Measurements from ENCODE around the gene COQ10A. TPM values are rescaled to one million over a fixed set of nuclear protein-coding genes. Genes with fewer than 3 reads are reported as not detected.

COQ10A gene
- total and polyA plus RNA-seq, 2 donors (not counting 3 experiments of a cell fraction or from before 2014, with no cell fraction given) = 14.7 to 32.4 TPM

GRCh38 chr12:56293795-56294194 is 27.1 kb downstream of the COQ10A start:
- CTCF ChIA-PET = interaction anchor here (1.4 to 1.7 kb wide), 2 partner anchors 15 to 170 kb away, joined by 4 read pairs; no protein-coding TSS in a partner anchor
- Histone ChIP-seq H3K4me1 (ENCODE audit: control insufficient read depth, extremely low read depth, insufficient read depth, low read length) (peaks cover 14% of the 10 kb centered on the region), H3K9ac (replicated peaks; ENCODE audit: extremely low read depth, insufficient read depth, low read length) (no peak overlapping the region), H3K9me1 (replicated peaks; ENCODE audit: control insufficient read depth, extremely low read depth, insufficient read depth, low read length) (no peaks in the 10 kb centered on the region), H3K27ac (ENCODE audit: insufficient read depth, low read depth, low read length) (no peak overlapping the region), H2AFZ (ENCODE audit: low read depth, low read length) (no peak overlapping the region), H4K20me1 (replicated peaks; ENCODE audit: control insufficient read depth, extremely low read depth, insufficient read depth, low read length) (peaks cover 6% of the 10 kb centered on the region), H3K4me2 (ENCODE audit: insufficient read depth, low read length) (no peak overlapping the region), H3K27me3 (ENCODE audit: control insufficient read depth in 2 of 2, insufficient read depth in 2 of 2, low read length in 2 of 2) (no peaks in the 10 kb centered on the region), H3K79me2 (ENCODE audit: control insufficient read depth, insufficient read depth, low read length) (peaks cover 86% of the 10 kb centered on the region), H3K9me3 (replicated peaks; ENCODE audit: control insufficient read depth, insufficient read depth, low read length) (no peaks in the 10 kb centered on the region), H3K36me3 (ENCODE audit: control insufficient read depth in 2 of 2, extremely low read depth in 1 of 2, insufficient read depth in 2 of 2, low read length in 2 of 2) (peaks cover 2 to 9% of the 10 kb centered on the region in 2 experiments), H3K4me3 (replicated peaks in 1 of 3; ENCODE audit: insufficient read depth in 1 of 3, low read depth in 1 of 3, low read length in 3 of 3) (no peak overlapping the region)
- intact Hi-C loops (cut with micrococcal nuclease) (no loop called here), dilution Hi-C loops (cut with MboI; ENCODE audit: extremely low pct_ligation_motif_present, low sequenced_read_pairs) (no loop called here)
- DNase-seq (ENCODE audit: low read depth, low spot score) (no peak), FAIRE-seq (no peak)
- no TSS peak for BruUV-seq (replicated peaks)
- TF ChIP-seq CTCF (IDR thresholded peaks at IDR 0.05; ENCODE audit: extremely low read depth in 1 of 2, insufficient read depth in 1 of 2, low read depth in 1 of 2, low read length in 2 of 2) (no peak), FOS (IDR thresholded peaks at IDR 0.05; ENCODE audit: borderline replicate concordance, insufficient read depth, low read length) (no peak), EZH2 (IDR thresholded peaks at IDR 0.05; ENCODE audit: borderline replicate concordance, low read depth, low read length, severe bottlenecking) (no peak), GATA2 (IDR thresholded peaks at IDR 0.05; ENCODE audit: insufficient read depth, insufficient read length, low read depth, low read length) (no peak)
- POLR2A ChIA-PET = no interaction called here

- DNase-seq (ENCODE audit: low read depth, low spot score) (no peak), FAIRE-seq (no peak)
- intact Hi-C loops (cut with micrococcal nuclease) = no loop called here
- Histone ChIP-seq H2AFZ (ENCODE audit: low read depth, low read length) (no peak overlapping the region), H3K9me1 (replicated peaks; ENCODE audit: control insufficient read depth, extremely low read depth, insufficient read depth, low read length) (no peaks in the 10 kb centered on the region), H3K9ac (replicated peaks; ENCODE audit: extremely low read depth, insufficient read depth, low read length) (no peak overlapping the region), H3K27me3 (ENCODE audit: control insufficient read depth in 2 of 2, insufficient read depth in 2 of 2, low read length in 2 of 2) (no peaks in the 10 kb centered on the region), H3K4me1 (ENCODE audit: control insufficient read depth, extremely low read depth, insufficient read depth, low read length) (peaks cover 26% of the 10 kb centered on the region), H3K4me2 (ENCODE audit: insufficient read depth, low read length) (no peak overlapping the region), H3K79me2 (ENCODE audit: control insufficient read depth, insufficient read depth, low read length) (peaks cover 78% of the 10 kb centered on the region), H3K27ac (ENCODE audit: insufficient read depth, low read depth, low read length) (no peak overlapping the region), H3K9me3 (replicated peaks; ENCODE audit: control insufficient read depth, insufficient read depth, low read length) (no peaks in the 10 kb centered on the region), H4K20me1 (replicated peaks; ENCODE audit: control insufficient read depth, extremely low read depth, insufficient read depth, low read length) (peaks cover 2% of the 10 kb centered on the region), H3K4me3 (replicated peaks in 1 of 3; ENCODE audit: insufficient read depth in 1 of 3, low read depth in 1 of 3, low read length in 3 of 3) (no peak overlapping the region), H3K36me3 (ENCODE audit: control insufficient read depth in 2 of 2, extremely low read depth in 1 of 2, insufficient read depth in 2 of 2, low read length in 2 of 2) (peaks cover 0 to 7% of the 10 kb centered on the region in 2 experiments)
- POLR2A ChIA-PET = no interaction called here
- TF ChIP-seq POLR2A (IDR thresholded peaks at IDR 0.05; ENCODE audit: low read depth, low read length) = no peak
- TF ChIP-seq MAX (IDR thresholded peaks at IDR 0.05; ENCODE audit: insufficient read depth, insufficient read length) = no peak
- no peak for TF ChIP-seq POLR2AphosphoS5 (IDR thresholded peaks at IDR 0.05; ENCODE audit: insufficient read depth, low read depth, low read length)
- no peak for TF ChIP-seq JUN (IDR thresholded peaks at IDR 0.05; ENCODE audit: borderline replicate concordance, insufficient read depth, insufficient read length, low read depth)
- no peak for TF ChIP-seq FOS (IDR thresholded peaks at IDR 0.05; ENCODE audit: borderline replicate concordance, insufficient read depth, low read length)
- no peak for TF ChIP-seq EZH2 (IDR thresholded peaks at IDR 0.05; ENCODE audit: borderline replicate concordance, low read depth, low read length, severe bottlenecking)
- no peak for TF ChIP-seq MYC (IDR thresholded peaks at IDR 0.05; ENCODE audit: low read depth, low read length)
- TF ChIP-seq CTCF (IDR thresholded peaks at IDR 0.05; ENCODE audit: extremely low read depth in 1 of 2, insufficient read depth in 1 of 2, low read depth in 1 of 2, low read length in 2 of 2) = no peak
- no peak for TF ChIP-seq GATA2 (IDR thresholded peaks at IDR 0.05; ENCODE audit: insufficient read depth, insufficient read length, low read depth, low read length)
- dilution Hi-C loops (cut with MboI; ENCODE audit: extremely low pct_ligation_motif_present, low sequenced_read_pairs) = no loop called here
- BruUV-seq (replicated peaks) = no TSS peak
- CTCF ChIA-PET = interaction anchor here (1.9 kb wide), 1 partner anchor 107 kb away, joined by 4 read pairs; the partner anchor contains the start of gene SMARCC2
Observed at GRCh38 chr12:56296295-56296694, 29.6 kb downstream of the COQ10A start.

Data from endothelial cell of umbilical vein (primary cell).